NCI-H2227 (cell line): ENCODE measurements around the gene ANLN.
"Not testable (repeated sequence)": the region's sequence is repeated elsewhere in the genome, so short reads cannot be mapped to it uniquely, and the experiment has no call there.

Experiments used
- DNase-seq: peaks from one replicate; lab custom pipeline; 2025; ENCODE audit not compliant: unreplicated experiment; lab: John Stamatoyannopoulos, UW

Gene ANLN

GRCh38 chr7:36389371-36390198 lies at the start of gene ANLN:
Gene ANLN (plus strand): TSS chr7:36389862. CDS start chr7:36390027, 165 bp downstream.
- DNase-seq: peak; percentile 93

- no peak for DNase-seq
These were observed 46.1 kb upstream of the ANLN start for GRCh38 chr7:36343548-36343947.

GRCh38 chr7:36344622-36345021 lies 45.0 kb upstream of the ANLN start:
- no peak for DNase-seq

GRCh38 chr7:36346260-36346831 lies 43.3 kb upstream of the ANLN start:
- no peak for DNase-seq

GRCh38 chr7:36348256-36348655 lies 41.4 kb upstream of the ANLN start:
- DNase-seq: no peak

GRCh38 chr7:36348771-36349170 lies 40.9 kb upstream of the ANLN start:
- DNase-seq: no peak

GRCh38 chr7:36349626-36350025 lies 40.0 kb upstream of the ANLN start:
- DNase-seq: no peak

GRCh38 chr7:36355490-36355889 lies 34.2 kb upstream of the ANLN start:
- DNase-seq: no peak

GRCh38 chr7:36357054-36357453 lies 32.6 kb upstream of the ANLN start:
- no peak for DNase-seq

- no peak for DNase-seq
These were observed 31.1 kb upstream of the ANLN start for GRCh38 chr7:36358589-36358988.

- DNase-seq: peak; percentile 42
These were observed 29.4 kb upstream of the ANLN start for GRCh38 chr7:36360244-36360643.

GRCh38 chr7:36361227-36361626 lies 28.4 kb upstream of the ANLN start:
- DNase-seq: no peak

GRCh38 chr7:36363515-36363914 lies 26.1 kb upstream of the ANLN start:
- DNase-seq: no peak

GRCh38 chr7:36366005-36366717 lies 23.5 kb upstream of the ANLN start:
- DNase-seq: no peak

GRCh38 chr7:36366718-36367560 lies 22.7 kb upstream of the ANLN start:
- peak; percentile 96 for DNase-seq

- DNase-seq: no peak
These were observed 22.0 kb upstream of the ANLN start for GRCh38 chr7:36367561-36368077.

GRCh38 chr7:36368496-36368895 lies 21.2 kb upstream of the ANLN start:
- no peak for DNase-seq

GRCh38 chr7:36369171-36369570 lies 20.5 kb upstream of the ANLN start:
- no peak for DNase-seq

GRCh38 chr7:36370046-36370445 lies 19.6 kb upstream of the ANLN start:
- DNase-seq: no peak

- DNase-seq: no peak
These were observed 17.5 kb upstream of the ANLN start for GRCh38 chr7:36372156-36372555.

- not testable (repeated sequence) for DNase-seq
These were observed 11.1 kb upstream of the ANLN start for GRCh38 chr7:36378555-36378954.
